ENCODE data around the gene SH3RF3. TPM values are rescaled to one million over a fixed set of nuclear protein-coding genes. Genes with fewer than 3 reads are reported as not detected.

The SH3RF3 gene
- polyA plus RNA-seq, 1 donor (not counting 4 experiments of a cell fraction or from before 2014, with no cell fraction given), result 0.08 TPM

GRCh38 chr2:109472331-109472959 lies 343.4 kb downstream of the SH3RF3 start:
- Histone ChIP-seq H3K79me2 (ENCODE audit: control insufficient read depth, insufficient read depth, low read length) (no peaks in the 10 kb centered on the region), H3K9me1 (ENCODE audit: control insufficient read depth, extremely low read depth, insufficient read depth, low read length) (no peaks in the 10 kb centered on the region), H3K36me3 (ENCODE audit: control insufficient read depth in 2 of 2, extremely low read depth in 1 of 2, insufficient read depth in 2 of 2, low read length in 2 of 2) (no peaks in the 10 kb centered on the region), H3K4me3 (ENCODE audit: control insufficient read depth in 2 of 3, extremely low read depth in 1 of 3, insufficient read depth in 2 of 3, low read depth in 1 of 3, low read length in 3 of 3) (no peak overlapping the region), H3K9me3 (ENCODE audit: control insufficient read depth, low read depth, low read length) (no peaks in the 10 kb centered on the region), H4K20me1 (ENCODE audit: control insufficient read depth, extremely low read depth, insufficient read depth, low read length) (no peaks in the 10 kb centered on the region), H3K27ac (ENCODE audit: control insufficient read depth, insufficient read depth, low read length) (no peak overlapping the region), H2AFZ (ENCODE audit: control insufficient read depth, low read length) (peak overlapping the region; percentile 45), H3K27me3 (ENCODE audit: control insufficient read depth, extremely low read depth, insufficient read depth, low read length) (no peaks in the 10 kb centered on the region), H3K4me2 (ENCODE audit: control insufficient read depth, extremely low read depth, insufficient read depth, low read depth, low read length) (peak overlapping the region; percentile 31), H3K4me1 (ENCODE audit: control insufficient read depth, extremely low read depth, insufficient read depth, low read length) (peaks cover 52% of the 10 kb centered on the region), H3K9ac (ENCODE audit: control insufficient read depth, extremely low read depth, insufficient read depth, low read length) (no peak overlapping the region)
- FAIRE-seq (no peak), DNase-seq (ENCODE audit: low read depth, low spot score) (no peak)
- TF ChIP-seq EZH2 (IDR thresholded peaks at IDR 0.05; ENCODE audit: low read length) (no peak), CTCF (optimal IDR thresholded peaks at IDR 0.05 in 1 of 3, IDR thresholded peaks at IDR 0.05 in 1 of 3, conservative IDR thresholded peaks at IDR 0.05 in 1 of 3; ENCODE audit: extremely low read depth in 1 of 3, insufficient read depth in 2 of 3, low read length in 3 of 3) (no peak)
- dilution Hi-C loops (cut with MboI; ENCODE audit: extremely low pct_ligation_motif_present, low sequenced_read_pairs), result no loop called here

- H3K9me3 ChIP-seq (ENCODE audit: control insufficient read depth, low read depth, low read length), result no peaks in the 10 kb centered on the region
- no peaks in the 10 kb centered on the region for H3K27me3 ChIP-seq (ENCODE audit: control insufficient read depth, extremely low read depth, insufficient read depth, low read length)
- TF ChIP-seq CTCF (optimal IDR thresholded peaks at IDR 0.05 in 1 of 3, IDR thresholded peaks at IDR 0.05 in 1 of 3, conservative IDR thresholded peaks at IDR 0.05 in 1 of 3; ENCODE audit: extremely low read depth in 1 of 3, insufficient read depth in 2 of 3, low read length in 3 of 3) (peak in 2 of 3 experiments; percentile 21 to 34), EZH2 (IDR thresholded peaks at IDR 0.05; ENCODE audit: low read length) (no peak)
- no peak overlapping the region for H3K9ac ChIP-seq (ENCODE audit: control insufficient read depth, extremely low read depth, insufficient read depth, low read length)
- no peak overlapping the region for H3K4me3 ChIP-seq (ENCODE audit: control insufficient read depth in 2 of 3, extremely low read depth in 1 of 3, insufficient read depth in 2 of 3, low read depth in 1 of 3, low read length in 3 of 3)
- no peaks in the 10 kb centered on the region for H3K79me2 ChIP-seq (ENCODE audit: control insufficient read depth, insufficient read depth, low read length)
- H3K4me2 ChIP-seq (ENCODE audit: control insufficient read depth, extremely low read depth, insufficient read depth, low read depth, low read length), result peak overlapping the region; percentile 31
- DNase-seq (ENCODE audit: low read depth, low spot score) (no peak), FAIRE-seq (no peak)
- H3K9me1 ChIP-seq (ENCODE audit: control insufficient read depth, extremely low read depth, insufficient read depth, low read length), result no peaks in the 10 kb centered on the region
- H3K27ac ChIP-seq (ENCODE audit: control insufficient read depth, insufficient read depth, low read length), result no peak overlapping the region
- H3K4me1 ChIP-seq (ENCODE audit: control insufficient read depth, extremely low read depth, insufficient read depth, low read length), result peaks cover 46% of the 10 kb centered on the region
- H2AFZ ChIP-seq (ENCODE audit: control insufficient read depth, low read length), result peak overlapping the region; percentile 45
- H3K36me3 ChIP-seq (ENCODE audit: control insufficient read depth in 2 of 2, extremely low read depth in 1 of 2, insufficient read depth in 2 of 2, low read length in 2 of 2), result no peaks in the 10 kb centered on the region
- no peaks in the 10 kb centered on the region for H4K20me1 ChIP-seq (ENCODE audit: control insufficient read depth, extremely low read depth, insufficient read depth, low read length)
- dilution Hi-C loops (cut with MboI; ENCODE audit: extremely low pct_ligation_motif_present, low sequenced_read_pairs), result no loop called here
Observed at GRCh38 chr2:109472974-109473373, 344.0 kb downstream of the SH3RF3 start.

Measured in keratinocyte (primary cell).